ENCODE data around the gene MGAT5B. TPM values are rescaled to one million over a fixed set of nuclear protein-coding genes. Genes with fewer than 3 reads are reported as not detected.

MGAT5B gene
- total and polyA plus RNA-seq, 10 of the 15 experiments (the other 5 are each of a cell fraction or from before 2014, with no cell fraction given) = 0.13 TPM; not detected in 9

DNA sequence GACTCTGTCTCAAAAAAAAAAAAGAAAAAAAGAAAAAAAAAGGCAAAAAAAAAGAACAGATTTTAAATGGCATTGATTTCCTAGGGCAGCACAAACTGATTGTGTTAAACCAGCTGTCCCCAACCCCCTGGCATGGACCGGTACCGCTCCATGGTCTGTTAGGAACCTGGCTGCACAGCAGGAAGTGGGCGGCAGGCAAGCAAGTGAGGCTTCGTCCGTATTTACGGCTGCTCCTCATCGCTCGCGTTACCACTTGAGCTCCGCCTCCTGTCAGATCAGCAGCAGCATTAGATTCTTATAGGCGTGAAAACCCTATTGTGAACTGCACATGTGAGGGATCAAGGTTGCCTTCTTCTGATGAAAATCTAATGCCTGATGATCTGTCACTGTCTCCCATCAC is 26.6 kb downstream of the MGAT5B start:
- DNase-seq (ENCODE audit: low read depth, low spot score) (no peak), ATAC-seq (no peak), FAIRE-seq (no peak)
- TF ChIP-seq CHD4 (IDR thresholded peaks at IDR 0.05) = no peak
- no peak for TF ChIP-seq KDM1A (IDR thresholded peaks at IDR 0.05; ENCODE audit: borderline replicate concordance)
- no peak for TF ChIP-seq STAT3 (IDR thresholded peaks at IDR 0.05; ENCODE audit: low read depth, low read length)
- TF ChIP-seq CEBPB (IDR thresholded peaks at IDR 0.05; ENCODE audit: borderline replicate concordance in 1 of 2, low read depth in 2 of 2, low read length in 2 of 2) = no peak
- no peak for TF ChIP-seq NFXL1 (IDR thresholded peaks at IDR 0.05; ENCODE audit: borderline replicate concordance)
- TF ChIP-seq TCF7 (IDR thresholded peaks at IDR 0.05; ENCODE audit: borderline replicate concordance) = no peak
- no peak for TF ChIP-seq SMARCA5 (IDR thresholded peaks at IDR 0.05)
- no peak for TF ChIP-seq ZZZ3 (IDR thresholded peaks at IDR 0.05; ENCODE audit: control insufficient read depth, insufficient read length, low read depth)
- TF ChIP-seq BRCA1 (IDR thresholded peaks at IDR 0.05; ENCODE audit: low read depth, low read length) = no peak
- TF ChIP-seq CTCF (IDR thresholded peaks at IDR 0.05 in 2 of 3, conservative IDR thresholded peaks at IDR 0.05 in 1 of 3; ENCODE audit: control insufficient read depth in 2 of 3, extremely low read depth in 1 of 3, insufficient read depth in 1 of 3, low read depth in 3 of 3, low read length in 3 of 3) = no peak
- TF ChIP-seq FOXM1 (IDR thresholded peaks at IDR 0.05; ENCODE audit: low read depth, low read length) = no peak
- no peak for TF ChIP-seq MEF2A (IDR thresholded peaks at IDR 0.05; ENCODE audit: insufficient read depth, low read depth, low read length)
- TF ChIP-seq IRF5 (IDR thresholded peaks at IDR 0.05; ENCODE audit: borderline replicate concordance) = no peak
- in situ Hi-C loops (cut with MboI) = no loop called here
- Histone ChIP-seq H3K27me3 (replicated peaks in 1 of 2; ENCODE audit: control insufficient read depth in 2 of 2, insufficient read depth in 2 of 2, low read length in 1 of 2) (peaks cover 0 to 1% of the 10 kb centered on the region in 2 experiments; a peak in 2 of 4 replicates), H2AFZ (ENCODE audit: control insufficient read depth, low read depth, low read length) (no peak overlapping the region), H3K79me2 (ENCODE audit: control insufficient read depth, insufficient read depth, low read length) (no peaks in the 10 kb centered on the region), H3K36me3 (ENCODE audit: control insufficient read depth in 2 of 2, insufficient read depth in 2 of 2, low read length in 1 of 2) (no peaks in the 10 kb centered on the region), H3K4me2 (ENCODE audit: control insufficient read depth, insufficient read depth) (no peak overlapping the region), H3K9ac (ENCODE audit: control insufficient read depth, insufficient read depth, low read length) (no peak overlapping the region), H3K4me1 (ENCODE audit: control insufficient read depth, insufficient read depth, low read length) (no peaks in the 10 kb centered on the region), H3K4me3 (no peak overlapping the region), H3K27ac (ENCODE audit: control insufficient read depth, insufficient read depth) (no peak overlapping the region), H4K20me1 (ENCODE audit: control insufficient read depth, insufficient read depth) (no peaks in the 10 kb centered on the region), H3K9me3 (replicated peaks; ENCODE audit: control insufficient read depth, insufficient read depth, low read length) (no peaks in the 10 kb centered on the region)
- BruUV-seq (replicated peaks) = no TSS peak
- intact Hi-C loops (cut with micrococcal nuclease; ENCODE audit: unreplicated experiment) = no loop called here
- SMC1A ChIA-PET (ENCODE audit: uncharacterized antibody, unreplicated experiment) = interaction anchor here (0.6 kb wide), 1 partner anchor 39 kb away, joined by 3 read pairs; no protein-coding TSS in a partner anchor
- 80% methylated on average over 11 of the region's 11 CpGs for WGBS (ENCODE audit: insufficient coverage, insufficient replicate concordance, low lambda C conversion rate, missing lambda C conversion rate)
- POLR2A ChIA-PET = no interaction called here
- RAD21 ChIA-PET (ENCODE audit: unreplicated experiment) = no interaction called here
- CTCF ChIA-PET = no interaction called here
